Measurements from ENCODE around the gene ABHD2.

The ABHD2 gene

DNA sequence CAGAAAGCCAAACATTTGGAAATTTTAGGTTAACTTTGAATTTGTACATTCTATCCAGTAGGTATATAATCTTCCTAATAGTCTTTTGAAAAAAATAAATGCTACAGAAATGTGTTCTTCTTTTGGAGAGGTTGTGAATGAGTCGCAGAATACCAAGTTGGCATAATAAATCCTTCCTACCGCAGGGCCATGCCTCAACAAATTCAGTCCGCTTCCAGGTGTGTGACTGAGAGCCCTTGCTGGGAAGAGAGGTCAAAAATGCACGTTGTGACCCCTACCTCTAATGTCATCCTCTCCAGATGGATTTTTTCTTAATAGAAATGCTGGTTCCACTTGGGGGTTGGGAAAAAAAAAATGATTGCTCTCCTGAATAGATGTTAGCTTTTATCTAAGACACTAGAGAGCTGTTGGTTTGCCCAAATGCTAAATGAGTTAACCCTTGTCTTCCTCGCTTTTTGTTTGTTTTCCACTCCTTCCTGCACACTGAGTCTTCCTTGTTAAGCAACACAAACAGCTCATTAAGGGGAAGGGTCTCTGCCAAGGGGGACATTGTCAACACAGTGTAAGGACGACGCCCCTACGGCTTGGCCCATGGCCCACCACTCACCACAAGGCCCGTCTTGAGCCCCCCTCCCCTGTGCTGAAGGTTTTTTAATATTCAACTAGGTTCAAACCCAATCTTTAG lies 99.2 kb downstream of the ABHD2 start:
- Histone ChIP-seq H3K9me3 (ENCODE audit: insufficient read depth, low read length, severe bottlenecking) (no peaks in the 10 kb centered on the region), H4K20me1 (ENCODE audit: insufficient read depth, low read length) (no peaks in the 10 kb centered on the region), H3K4me1 (ENCODE audit: insufficient read depth, low read length) (no peaks in the 10 kb centered on the region), H3K27me3 (ENCODE audit: insufficient read depth, low read length, poor library complexity) (no peaks in the 10 kb centered on the region), H3K4me3 (ENCODE audit: low read depth in 1 of 2, low read length in 2 of 2) (no peak overlapping the region), H3K36me3 (ENCODE audit: insufficient read depth, low read length) (peaks cover 37% of the 10 kb centered on the region; the same call in 1 of the 2 replicates), H3K4me2 (ENCODE audit: insufficient read depth, low read length) (no peak overlapping the region), H2AFZ (ENCODE audit: low read depth, low read length) (no peak overlapping the region), H3K79me2 (ENCODE audit: insufficient read depth, low read length) (no peaks in the 10 kb centered on the region), H3K27ac (ENCODE audit: low read length) (no peak overlapping the region), H3K9ac (ENCODE audit: low read depth, low read length) (no peak overlapping the region)
- no peak for TF ChIP-seq EZH2 (IDR thresholded peaks at IDR 0.05; ENCODE audit: borderline replicate concordance, low read depth, low read length, severe bottlenecking)
- TF ChIP-seq, protein P1, sequence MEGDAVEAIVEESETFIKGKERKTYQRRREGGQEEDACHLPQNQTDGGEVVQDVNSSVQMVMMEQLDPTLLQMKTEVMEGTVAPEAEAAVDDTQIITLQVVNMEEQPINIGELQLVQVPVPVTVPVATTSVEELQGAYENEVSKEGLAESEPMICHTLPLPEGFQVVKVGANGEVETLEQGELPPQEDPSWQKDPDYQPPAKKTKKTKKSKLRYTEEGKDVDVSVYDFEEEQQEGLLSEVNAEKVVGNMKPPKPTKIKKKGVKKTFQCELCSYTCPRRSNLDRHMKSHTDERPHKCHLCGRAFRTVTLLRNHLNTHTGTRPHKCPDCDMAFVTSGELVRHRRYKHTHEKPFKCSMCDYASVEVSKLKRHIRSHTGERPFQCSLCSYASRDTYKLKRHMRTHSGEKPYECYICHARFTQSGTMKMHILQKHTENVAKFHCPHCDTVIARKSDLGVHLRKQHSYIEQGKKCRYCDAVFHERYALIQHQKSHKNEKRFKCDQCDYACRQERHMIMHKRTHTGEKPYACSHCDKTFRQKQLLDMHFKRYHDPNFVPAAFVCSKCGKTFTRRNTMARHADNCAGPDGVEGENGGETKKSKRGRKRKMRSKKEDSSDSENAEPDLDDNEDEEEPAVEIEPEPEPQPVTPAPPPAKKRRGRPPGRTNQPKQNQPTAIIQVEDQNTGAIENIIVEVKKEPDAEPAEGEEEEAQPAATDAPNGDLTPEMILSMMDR (IDR thresholded peaks at IDR 0.05; ENCODE audit: borderline replicate concordance, extremely low read depth, low read length, poor library complexity, severe bottlenecking), result no peak
- no peak for DNase-seq
- no peak for ATAC-seq (ENCODE audit: insufficient read depth, low read depth)

DNA sequence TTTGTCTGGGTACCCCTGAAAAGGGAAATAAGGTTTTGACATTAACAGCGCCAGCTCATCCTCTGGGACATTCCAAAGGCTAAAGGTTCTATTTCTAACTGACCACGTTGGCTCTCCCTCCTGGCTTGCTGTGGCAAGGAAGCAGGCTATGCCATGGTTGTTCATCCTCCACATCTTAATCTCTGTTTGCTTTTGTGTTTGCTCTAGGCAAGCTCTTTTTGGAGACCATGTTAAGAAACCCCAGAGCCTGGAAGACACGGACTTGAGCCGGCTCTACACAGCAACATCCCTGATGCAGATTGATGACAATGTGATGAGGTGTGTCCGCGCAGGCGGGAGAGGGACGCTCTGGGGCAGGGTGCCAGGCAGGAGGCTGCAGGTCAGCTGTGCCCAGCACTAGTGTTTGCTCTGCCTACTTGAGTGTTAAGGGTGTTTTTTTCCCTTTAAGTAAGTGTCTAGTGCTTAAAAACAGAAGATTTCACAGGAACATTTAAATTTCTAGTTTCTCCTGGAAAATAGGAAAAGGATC lies 99.8 kb downstream of the ABHD2 start:
- H3K36me3 ChIP-seq (ENCODE audit: insufficient read depth, low read length), result peaks cover 41% of the 10 kb centered on the region
- no peaks in the 10 kb centered on the region for H3K4me1 ChIP-seq (ENCODE audit: insufficient read depth, low read length)
- no peak overlapping the region for H2AFZ ChIP-seq (ENCODE audit: low read depth, low read length)
- DNase-seq (no peak), ATAC-seq (ENCODE audit: insufficient read depth, low read depth) (no peak)
- no peaks in the 10 kb centered on the region for H3K27me3 ChIP-seq (ENCODE audit: insufficient read depth, low read length, poor library complexity)
- no peaks in the 10 kb centered on the region for H3K9me3 ChIP-seq (ENCODE audit: insufficient read depth, low read length, severe bottlenecking)
- H3K79me2 ChIP-seq (ENCODE audit: insufficient read depth, low read length), result no peaks in the 10 kb centered on the region
- H3K27ac ChIP-seq (ENCODE audit: low read length), result no peak overlapping the region
- H3K4me3 ChIP-seq (ENCODE audit: low read depth in 1 of 2, low read length in 2 of 2), result no peak overlapping the region
- no peak overlapping the region for H3K9ac ChIP-seq (ENCODE audit: low read depth, low read length)
- no peak overlapping the region for H3K4me2 ChIP-seq (ENCODE audit: insufficient read depth, low read length)
- TF ChIP-seq EZH2 (IDR thresholded peaks at IDR 0.05; ENCODE audit: borderline replicate concordance, low read depth, low read length, severe bottlenecking), result no peak
- TF ChIP-seq, protein P1 (IDR thresholded peaks at IDR 0.05; ENCODE audit: borderline replicate concordance, extremely low read depth, low read length, poor library complexity, severe bottlenecking), result no peak
- H4K20me1 ChIP-seq (ENCODE audit: insufficient read depth, low read length), result no peaks in the 10 kb centered on the region

DNA sequence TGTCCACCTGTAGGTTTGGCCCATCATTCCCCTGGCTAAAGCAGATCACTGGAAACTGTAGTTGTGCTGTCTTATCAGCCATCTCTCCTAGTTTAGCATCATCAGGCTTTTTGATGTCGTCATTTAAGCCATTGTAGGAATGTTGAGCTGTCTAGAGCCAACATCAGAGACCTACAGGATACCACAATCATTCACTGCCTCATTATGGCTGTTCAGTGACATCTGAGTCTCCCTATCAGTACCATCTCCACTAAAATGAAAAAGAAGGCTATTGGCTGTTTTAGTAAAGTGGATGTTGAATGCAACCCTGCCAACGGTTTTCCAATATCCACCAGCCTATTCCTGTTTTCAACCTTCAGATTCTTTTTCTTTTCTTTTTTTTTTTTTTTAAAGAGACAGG lies 103.9 kb downstream of the ABHD2 start:
- Histone ChIP-seq H2AFZ (ENCODE audit: low read depth, low read length) (no peak overlapping the region), H3K27ac (ENCODE audit: low read length) (no peak overlapping the region), H3K4me3 (ENCODE audit: low read depth in 1 of 2, low read length in 2 of 2) (no peak overlapping the region), H3K36me3 (ENCODE audit: insufficient read depth, low read length) (peaks cover 49% of the 10 kb centered on the region), H3K9ac (ENCODE audit: low read depth, low read length) (no peak overlapping the region), H3K4me1 (ENCODE audit: insufficient read depth, low read length) (no peaks in the 10 kb centered on the region), H3K9me3 (ENCODE audit: insufficient read depth, low read length, severe bottlenecking) (no peaks in the 10 kb centered on the region), H3K79me2 (ENCODE audit: insufficient read depth, low read length) (no peaks in the 10 kb centered on the region), H3K27me3 (ENCODE audit: insufficient read depth, low read length, poor library complexity) (no peaks in the 10 kb centered on the region), H4K20me1 (ENCODE audit: insufficient read depth, low read length) (no peaks in the 10 kb centered on the region), H3K4me2 (ENCODE audit: insufficient read depth, low read length) (no peak overlapping the region)
- TF ChIP-seq EZH2 (IDR thresholded peaks at IDR 0.05; ENCODE audit: borderline replicate concordance, low read depth, low read length, severe bottlenecking), result no peak
- TF ChIP-seq, protein P1 (IDR thresholded peaks at IDR 0.05; ENCODE audit: borderline replicate concordance, extremely low read depth, low read length, poor library complexity, severe bottlenecking), result no peak
- DNase-seq (no peak), ATAC-seq (ENCODE audit: insufficient read depth, low read depth) (no peak)

Data from DND-41 (cell line).